GM06990 (cell line): ENCODE results near the gene SYT7.

Experiments
- DNase-seq: peaks from one replicate; pipeline ENCODE4 v3.0.0-alpha.2; 2011; ENCODE audit not compliant: insufficient read length; ENCODE audit errors: extremely low read depth
- H3K27me3 ChIP-seq: replicated peaks from 2 replicates; pipeline ENCODE4 v1.6.0; 2011; ENCODE audit warnings: low read length; ENCODE audit not compliant: control insufficient read depth, insufficient read depth
- H3K36me3 ChIP-seq: 2 replicates; pipeline ENCODE4 v1.5.1; 2011; ENCODE audit warnings: low read length; ENCODE audit not compliant: control insufficient read depth, insufficient read depth
- H3K4me3 ChIP-seq: replicated peaks from 2 replicates; pipeline ENCODE4 v1.5.1; 2011; ENCODE audit warnings: low read depth, mild to moderate bottlenecking, control low read depth, low read length
- CTCF ChIP-seq: IDR thresholded peaks from 2 replicates; pipeline ENCODE4 v1.5.1; 2011; ENCODE audit warnings: low read length, control low read depth, mild to moderate bottlenecking, inconsistent platforms; ENCODE audit not compliant: insufficient read depth, poor library complexity, severe bottlenecking

The SYT7 gene

GRCh38 chr11:61540528-61540927, 40.3 kb downstream of the SYT7 start:
- Histone ChIP-seq H3K4me3 (no peak overlapping the region), H3K27me3 (no peaks in the 10 kb centered on the region; the same call in 1 of the 2 replicates), H3K36me3 (no peaks in the 10 kb centered on the region)
- no peak for TF ChIP-seq CTCF
- no peak for DNase-seq

- no peaks in the 10 kb centered on the region for H3K36me3 ChIP-seq
- no peaks in the 10 kb centered on the region; the same call in 1 of the 2 replicates for H3K27me3 ChIP-seq
- no peak overlapping the region for H3K4me3 ChIP-seq
- TF ChIP-seq CTCF: no peak
- no peak for DNase-seq
Observed at GRCh38 chr11:61539831-61540357, 41.0 kb downstream of the SYT7 start.

GRCh38 chr11:61539006-61539405, 41.9 kb downstream of the SYT7 start:
- Histone ChIP-seq H3K27me3 (no peaks in the 10 kb centered on the region; the same call in 1 of the 2 replicates), H3K36me3 (no peaks in the 10 kb centered on the region), H3K4me3 (no peak overlapping the region)
- TF ChIP-seq CTCF: no peak
- no peak for DNase-seq

- DNase-seq: no peak
- TF ChIP-seq CTCF: no peak
- no peaks in the 10 kb centered on the region; the same call in 1 of the 2 replicates for H3K27me3 ChIP-seq
- H3K4me3 ChIP-seq: no peak overlapping the region
- H3K36me3 ChIP-seq: no peaks in the 10 kb centered on the region
Observed at GRCh38 chr11:61538636-61538961, 42.3 kb downstream of the SYT7 start.

GRCh38 chr11:61537326-61537725, 43.5 kb downstream of the SYT7 start:
- no peak for DNase-seq
- no peaks in the 10 kb centered on the region; the same call in 1 of the 2 replicates for H3K27me3 ChIP-seq
- TF ChIP-seq CTCF: no peak
- H3K4me3 ChIP-seq: no peak overlapping the region
- H3K36me3 ChIP-seq: no peaks in the 10 kb centered on the region
